Ishikawa (cell line): ENCODE measurements around the gene PLCB1.

Experiments used
- CEBPB ChIP-seq: IDR thresholded peaks from 2 replicates; pipeline ENCODE4 v1.6.1; 2012
- CREB1 ChIP-seq: IDR thresholded peaks from 2 replicates; pipeline ENCODE4 v1.6.1; 2012; ENCODE audit warnings: low read depth
- EP300 ChIP-seq: IDR thresholded peaks from 2 replicates; pipeline ENCODE4 v1.6.1; 2012; ENCODE audit warnings: borderline replicate concordance
- FOXM1 ChIP-seq: IDR thresholded peaks from 2 replicates; pipeline ENCODE4 v1.6.1; 2012; ENCODE audit warnings: low read depth, borderline replicate concordance
- RAD21 ChIP-seq: IDR thresholded peaks from 2 replicates; pipeline ENCODE4 v1.6.1; 2012; ENCODE audit warnings: low read depth
- TAF1 ChIP-seq: IDR thresholded peaks from 2 replicates; pipeline ENCODE4 v1.6.1; 2012; ENCODE audit warnings: low read depth, mild to moderate bottlenecking
- YY1 ChIP-seq: IDR thresholded peaks from 2 replicates; pipeline ENCODE4 v1.6.1; 2012; ENCODE audit warnings: low read depth
- TF ChIP-seq, protein P1 (sequence below): IDR thresholded peaks from 2 replicates; pipeline ENCODE4 v1.6.1; 2012
- TF ChIP-seq, protein P2 (sequence below): IDR thresholded peaks from 2 replicates; pipeline ENCODE4 v1.6.1; 2012
- TF ChIP-seq, protein P3 (sequence below): IDR thresholded peaks from 2 replicates; pipeline ENCODE4 v1.6.1; 2012; ENCODE audit warnings: low read depth, mild to moderate bottlenecking

DNA sequence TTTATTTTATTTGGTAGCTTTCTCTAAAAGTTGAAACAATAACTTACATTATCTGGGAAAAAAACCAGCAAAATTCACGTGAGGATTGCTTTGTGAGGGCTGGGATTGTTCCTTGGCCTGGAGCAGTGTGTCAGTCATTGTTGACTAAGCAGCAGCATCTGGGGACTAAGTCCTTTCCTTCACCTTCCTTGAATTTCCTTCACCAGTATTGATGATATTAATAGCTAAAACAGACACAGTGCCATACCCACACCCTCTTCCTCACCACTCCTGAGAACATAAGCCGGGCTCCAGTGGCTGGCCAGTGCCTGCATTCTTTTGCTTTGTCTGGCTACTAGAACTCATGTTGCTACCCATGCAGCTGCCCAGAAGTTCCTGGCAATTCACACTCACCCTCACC is 23.7 kb downstream of the PLCB1 start:
- TF ChIP-seq, protein P1, sequence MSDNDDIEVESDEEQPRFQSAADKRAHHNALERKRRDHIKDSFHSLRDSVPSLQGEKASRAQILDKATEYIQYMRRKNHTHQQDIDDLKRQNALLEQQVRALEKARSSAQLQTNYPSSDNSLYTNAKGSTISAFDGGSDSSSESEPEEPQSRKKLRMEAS: no peak
- TF ChIP-seq, protein P2, sequence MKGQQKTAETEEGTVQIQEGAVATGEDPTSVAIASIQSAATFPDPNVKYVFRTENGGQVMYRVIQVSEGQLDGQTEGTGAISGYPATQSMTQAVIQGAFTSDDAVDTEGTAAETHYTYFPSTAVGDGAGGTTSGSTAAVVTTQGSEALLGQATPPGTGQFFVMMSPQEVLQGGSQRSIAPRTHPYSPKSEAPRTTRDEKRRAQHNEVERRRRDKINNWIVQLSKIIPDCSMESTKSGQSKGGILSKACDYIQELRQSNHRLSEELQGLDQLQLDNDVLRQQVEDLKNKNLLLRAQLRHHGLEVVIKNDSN: no peak
- TF ChIP-seq, protein P3, sequence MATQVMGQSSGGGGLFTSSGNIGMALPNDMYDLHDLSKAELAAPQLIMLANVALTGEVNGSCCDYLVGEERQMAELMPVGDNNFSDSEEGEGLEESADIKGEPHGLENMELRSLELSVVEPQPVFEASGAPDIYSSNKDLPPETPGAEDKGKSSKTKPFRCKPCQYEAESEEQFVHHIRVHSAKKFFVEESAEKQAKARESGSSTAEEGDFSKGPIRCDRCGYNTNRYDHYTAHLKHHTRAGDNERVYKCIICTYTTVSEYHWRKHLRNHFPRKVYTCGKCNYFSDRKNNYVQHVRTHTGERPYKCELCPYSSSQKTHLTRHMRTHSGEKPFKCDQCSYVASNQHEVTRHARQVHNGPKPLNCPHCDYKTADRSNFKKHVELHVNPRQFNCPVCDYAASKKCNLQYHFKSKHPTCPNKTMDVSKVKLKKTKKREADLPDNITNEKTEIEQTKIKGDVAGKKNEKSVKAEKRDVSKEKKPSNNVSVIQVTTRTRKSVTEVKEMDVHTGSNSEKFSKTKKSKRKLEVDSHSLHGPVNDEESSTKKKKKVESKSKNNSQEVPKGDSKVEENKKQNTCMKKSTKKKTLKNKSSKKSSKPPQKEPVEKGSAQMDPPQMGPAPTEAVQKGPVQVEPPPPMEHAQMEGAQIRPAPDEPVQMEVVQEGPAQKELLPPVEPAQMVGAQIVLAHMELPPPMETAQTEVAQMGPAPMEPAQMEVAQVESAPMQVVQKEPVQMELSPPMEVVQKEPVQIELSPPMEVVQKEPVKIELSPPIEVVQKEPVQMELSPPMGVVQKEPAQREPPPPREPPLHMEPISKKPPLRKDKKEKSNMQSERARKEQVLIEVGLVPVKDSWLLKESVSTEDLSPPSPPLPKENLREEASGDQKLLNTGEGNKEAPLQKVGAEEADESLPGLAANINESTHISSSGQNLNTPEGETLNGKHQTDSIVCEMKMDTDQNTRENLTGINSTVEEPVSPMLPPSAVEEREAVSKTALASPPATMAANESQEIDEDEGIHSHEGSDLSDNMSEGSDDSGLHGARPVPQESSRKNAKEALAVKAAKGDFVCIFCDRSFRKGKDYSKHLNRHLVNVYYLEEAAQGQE: no peak
- TF ChIP-seq CEBPB: no peak
- no peak for TF ChIP-seq RAD21
- no peak for TF ChIP-seq TAF1
- no peak for TF ChIP-seq YY1
- TF ChIP-seq FOXM1: no peak
- TF ChIP-seq EP300: no peak
- TF ChIP-seq CREB1: no peak
